Measurements from ENCODE around the gene PRRG2.
A peak's percentile ranks its signal among the peaks of the same experiment; 100 is the strongest.

Gene PRRG2

GRCh38 chr19:49549045-49549444 lies 32.1 kb upstream of the PRRG2 start:
- in situ Hi-C loops (cut with HindIII; ENCODE audit: low pct_unique_long_range_greater_than_20kb, low sequenced_read_pairs) = no loop called here
- no peak for TF ChIP-seq JUND (IDR thresholded peaks at IDR 0.05; ENCODE audit: low read depth)
- no peak for DNase-seq (ENCODE audit: low read depth in 1 of 2, low spot score in 1 of 2)

GRCh38 chr19:49551531-49551930 lies 29.6 kb upstream of the PRRG2 start:
- no peak for DNase-seq (ENCODE audit: low read depth in 1 of 2, low spot score in 1 of 2)
- no peak for TF ChIP-seq JUND (IDR thresholded peaks at IDR 0.05; ENCODE audit: low read depth)
- in situ Hi-C loops (cut with HindIII; ENCODE audit: low pct_unique_long_range_greater_than_20kb, low sequenced_read_pairs) = no loop called here

GRCh38 chr19:49552749-49553148 lies 28.4 kb upstream of the PRRG2 start:
- TF ChIP-seq JUND (IDR thresholded peaks at IDR 0.05; ENCODE audit: low read depth) = no peak
- in situ Hi-C loops (cut with HindIII; ENCODE audit: low pct_unique_long_range_greater_than_20kb, low sequenced_read_pairs) = no loop called here
- no peak for DNase-seq (ENCODE audit: low read depth in 1 of 2, low spot score in 1 of 2)

- DNase-seq (ENCODE audit: low read depth in 1 of 2, low spot score in 1 of 2) = no peak
- in situ Hi-C loops (cut with HindIII; ENCODE audit: low pct_unique_long_range_greater_than_20kb, low sequenced_read_pairs) = no loop called here
- no peak for TF ChIP-seq JUND (IDR thresholded peaks at IDR 0.05; ENCODE audit: low read depth)
These were observed 27.5 kb upstream of the PRRG2 start for GRCh38 chr19:49553451-49554271.

GRCh38 chr19:49554701-49555181 lies 26.4 kb upstream of the PRRG2 start:
- no peak for DNase-seq (ENCODE audit: low read depth in 1 of 2, low spot score in 1 of 2)
- in situ Hi-C loops (cut with HindIII; ENCODE audit: low pct_unique_long_range_greater_than_20kb, low sequenced_read_pairs) = no loop called here
- no peak for TF ChIP-seq JUND (IDR thresholded peaks at IDR 0.05; ENCODE audit: low read depth)

- in situ Hi-C loops (cut with HindIII; ENCODE audit: low pct_unique_long_range_greater_than_20kb, low sequenced_read_pairs) = no loop called here
- peak; percentile 57 to 82 for DNase-seq (ENCODE audit: low read depth in 1 of 2, low spot score in 1 of 2)
- TF ChIP-seq JUND (IDR thresholded peaks at IDR 0.05; ENCODE audit: low read depth) = no peak
These were observed 25.3 kb upstream of the PRRG2 start for GRCh38 chr19:49555600-49556411.

GRCh38 chr19:49556412-49557398 lies 24.4 kb upstream of the PRRG2 start:
- DNase-seq (ENCODE audit: low read depth in 1 of 2, low spot score in 1 of 2) = no peak
- in situ Hi-C loops (cut with HindIII; ENCODE audit: low pct_unique_long_range_greater_than_20kb, low sequenced_read_pairs) = no loop called here
- TF ChIP-seq JUND (IDR thresholded peaks at IDR 0.05; ENCODE audit: low read depth) = no peak

DNA sequence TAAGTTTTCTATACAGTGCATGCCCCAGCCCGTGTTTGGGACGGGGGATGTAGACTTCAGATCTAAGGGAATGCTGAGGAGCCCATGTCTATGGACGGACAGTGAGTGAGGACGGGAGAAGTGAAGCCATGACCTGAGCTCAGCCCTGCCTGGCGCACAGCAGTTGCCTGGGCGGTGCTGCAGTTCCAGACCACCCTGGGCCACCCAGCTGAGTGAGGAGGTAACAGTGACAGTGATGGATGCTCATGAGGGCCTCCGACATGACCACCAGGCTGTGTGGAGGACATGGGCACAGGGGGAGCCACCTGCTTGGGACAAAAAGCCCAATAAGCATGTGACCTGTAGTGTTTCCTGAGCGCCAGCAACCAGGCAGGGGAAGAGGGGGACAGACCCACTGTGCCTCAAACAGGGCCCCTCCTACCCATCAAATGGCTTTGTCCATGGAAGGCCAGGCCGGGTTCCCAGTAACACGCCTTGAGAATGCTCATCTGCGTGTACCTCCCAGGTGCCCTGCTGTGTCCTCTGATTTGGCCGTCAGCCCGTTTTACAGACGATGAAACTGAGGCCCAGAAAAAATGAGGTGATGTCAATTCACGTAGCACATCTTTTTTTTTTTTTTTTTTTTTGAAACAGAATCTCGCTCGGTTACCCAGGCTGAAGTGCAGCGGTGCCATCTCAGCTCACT lies 23.3 kb upstream of the PRRG2 start:
- in situ Hi-C loops (cut with HindIII; ENCODE audit: low pct_unique_long_range_greater_than_20kb, low sequenced_read_pairs) = no loop called here
- DNase-seq (ENCODE audit: low read depth in 1 of 2, low spot score in 1 of 2) = no peak
- TF ChIP-seq JUND (IDR thresholded peaks at IDR 0.05; ENCODE audit: low read depth) = no peak

GRCh38 chr19:49558591-49558990 lies 22.5 kb upstream of the PRRG2 start:
- no peak for DNase-seq (ENCODE audit: low read depth in 1 of 2, low spot score in 1 of 2)
- in situ Hi-C loops (cut with HindIII; ENCODE audit: low pct_unique_long_range_greater_than_20kb, low sequenced_read_pairs) = no loop called here
- no peak for TF ChIP-seq JUND (IDR thresholded peaks at IDR 0.05; ENCODE audit: low read depth)

DNA sequence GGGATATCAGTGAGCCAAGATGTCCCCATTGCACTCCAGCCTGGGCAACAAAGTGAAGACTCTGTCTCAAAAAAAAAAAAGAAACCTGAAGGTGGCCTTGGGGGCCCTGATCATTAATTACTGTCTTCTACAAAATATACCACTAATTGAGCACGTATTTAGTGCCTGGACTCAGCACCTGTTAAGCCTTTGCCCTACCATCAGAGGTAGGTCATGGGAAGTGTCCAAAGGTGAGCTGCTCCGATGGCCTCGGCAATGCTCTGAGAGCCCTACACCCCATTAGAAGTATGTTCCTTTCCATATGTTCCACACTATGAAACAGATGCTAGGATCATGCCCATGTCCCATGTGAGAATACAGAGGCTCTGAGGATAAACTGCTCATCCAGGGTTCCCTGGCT lies 21.7 kb upstream of the PRRG2 start:
- no peak for DNase-seq (ENCODE audit: low read depth in 1 of 2, low spot score in 1 of 2)
- in situ Hi-C loops (cut with HindIII; ENCODE audit: low pct_unique_long_range_greater_than_20kb, low sequenced_read_pairs) = no loop called here
- TF ChIP-seq JUND (IDR thresholded peaks at IDR 0.05; ENCODE audit: low read depth) = no peak

- TF ChIP-seq JUND (IDR thresholded peaks at IDR 0.05; ENCODE audit: low read depth) = no peak
- no peak for DNase-seq (ENCODE audit: low read depth in 1 of 2, low spot score in 1 of 2)
- in situ Hi-C loops (cut with HindIII; ENCODE audit: low pct_unique_long_range_greater_than_20kb, low sequenced_read_pairs) = no loop called here
These were observed 21.2 kb upstream of the PRRG2 start for GRCh38 chr19:49559928-49560327.

All from T47D (cell line).